Neural cell (in vitro differentiated cells): ENCODE measurements around the gene ARID4A. TPM values are rescaled to one million over a fixed set of nuclear protein-coding genes. Genes with fewer than 3 reads are reported as not detected.

Source experiments
- H2AFZ ChIP-seq: fragments of 200-600, 300-800 bp; sonication (generic), shearing (Covaris generic); 2 replicates; pipeline ENCODE4 v1.6.0; 2014; ENCODE audit warnings: low read depth, mild to moderate bottlenecking, antibody characterized with exemption, low read length, moderate library complexity
- H3F3A ChIP-seq: fragments of 200-600 bp; shearing (Covaris generic); 2 replicates; pipeline ENCODE4 v1.6.1; 2016; ENCODE audit warnings: mild to moderate bottlenecking, moderate library complexity, mixed read lengths, antibody characterized with exemption, low read length; ENCODE audit not compliant: insufficient read depth, poor library complexity, severe bottlenecking
- H3K27ac ChIP-seq: fragments of 200-600, 300-800 bp; sonication (generic), shearing (Covaris generic); 2 replicates; pipeline ENCODE4 v1.5.1; 2014; ENCODE audit warnings: mild to moderate bottlenecking, low read length, moderate library complexity
- H3K27me3 ChIP-seq: fragments of 300-800, 200-600 bp; sonication (generic), shearing (Covaris generic); 2 replicates; pipeline ENCODE4 v1.6.0; 2014; ENCODE audit warnings: mild to moderate bottlenecking, low read depth, low read length, moderate library complexity; ENCODE audit not compliant: insufficient read depth
- H3K36me3 ChIP-seq: fragments of 300-800, 200-600 bp; sonication (generic), shearing (Covaris generic); 2 replicates; pipeline ENCODE4 v1.5.1; 2014; ENCODE audit warnings: mild to moderate bottlenecking, antibody characterized with exemption, low read length, moderate library complexity; ENCODE audit not compliant: insufficient read depth
- H3K4me2 ChIP-seq: fragments of 300-800, 200-600 bp; sonication (generic), shearing (Covaris generic); 2 replicates; pipeline ENCODE4 v1.6.0; 2014; ENCODE audit warnings: mild to moderate bottlenecking, low read length
- H3K4me3 ChIP-seq: fragments of 300-800, 200-600 bp; sonication (generic), shearing (Covaris generic); 2 replicates; pipeline ENCODE4 v1.5.1; 2014; ENCODE audit warnings: mild to moderate bottlenecking, low read length, moderate library complexity
- H3K79me2 ChIP-seq: fragments of 200-600 bp; shearing (Covaris generic); replicated peaks from 2 replicates; pipeline ENCODE4 v1.6.0; 2014; ENCODE audit warnings: mild to moderate bottlenecking, low read length, moderate library complexity; ENCODE audit not compliant: insufficient read depth
- H3K9ac ChIP-seq: fragments of 300-800, 200-600 bp; sonication (generic), shearing (Covaris generic); 2 replicates; pipeline ENCODE4 v1.6.1; 2016; ENCODE audit warnings: mild to moderate bottlenecking, low read length, mixed read lengths
- H3K9me2 ChIP-seq: fragments of 200-600 bp; shearing (Covaris generic); 2 replicates; pipeline ENCODE4 v1.6.1; 2016; ENCODE audit warnings: mild to moderate bottlenecking, low read length, mixed read lengths; ENCODE audit not compliant: insufficient read depth
- H3K9me3 ChIP-seq: fragments of 200-600, 300-800 bp; sonication (generic), shearing (Covaris generic); 2 replicates; pipeline ENCODE4 v1.6.1; 2016; ENCODE audit warnings: mild to moderate bottlenecking, mixed run types, low read length, moderate library complexity, mixed read lengths
- H4K20me1 ChIP-seq: fragments of 200-600 bp; shearing (Covaris generic); 2 replicates; pipeline ENCODE4 v1.6.1; 2016; ENCODE audit warnings: mild to moderate bottlenecking, mixed run types; ENCODE audit not compliant: insufficient read depth
- EP300 ChIP-seq: fragments of 450-650 bp; conservative IDR thresholded peaks from 2 replicates; pipeline ENCODE4 v1.6.1; 2014; ENCODE audit warnings: antibody characterized with exemption, mild to moderate bottlenecking, moderate library complexity; ENCODE audit not compliant: poor library complexity, severe bottlenecking
- EZH2 ChIP-seq: fragments of 200-600, 300-800 bp; shearing (Covaris generic), sonication (generic); IDR thresholded peaks from 2 replicates; pipeline ENCODE4 v1.6.1; 2014; ENCODE audit warnings: antibody characterized with exemption, low read length, borderline replicate concordance, mild to moderate bottlenecking; ENCODE audit not compliant: insufficient read depth, poor library complexity, severe bottlenecking
- MXI1 ChIP-seq: fragments of 450-650 bp; conservative IDR thresholded peaks from 2 replicates; pipeline ENCODE4 v1.6.1; 2014; ENCODE audit warnings: antibody characterized with exemption, mild to moderate bottlenecking; ENCODE audit not compliant: poor library complexity, severe bottlenecking
- POLR2AphosphoS5 ChIP-seq: IDR thresholded peaks from 2 replicates; pipeline ENCODE4 v1.6.1; 2012
- RAD21 ChIP-seq: fragments of 450-650 bp; conservative IDR thresholded peaks from 2 replicates; pipeline ENCODE4 v1.6.1; 2014; ENCODE audit warnings: antibody characterized with exemption, mild to moderate bottlenecking, moderate library complexity
- SMC3 ChIP-seq: fragments of 450-650 bp; conservative IDR thresholded peaks from 2 replicates; pipeline ENCODE4 v1.6.1; 2014; ENCODE audit warnings: antibody characterized with exemption, mild to moderate bottlenecking, moderate library complexity; ENCODE audit not compliant: poor library complexity
- TAF1 ChIP-seq: IDR thresholded peaks from 2 replicates; pipeline ENCODE4 v1.6.1; 2012; ENCODE audit warnings: low read depth
- polyA plus RNA-seq: library from polyadenylated mRNA; depleted of rRNA; stranded (reverse); fragments of >200 nt; gene quantifications from 2 replicates; pipeline ENCODE4 v1.2.3, GENCODE V29; 2014
- TF ChIP-seq, protein P1 (sequence below): fragments of 450-650 bp; IDR thresholded peaks from 2 replicates; pipeline ENCODE4 v1.5.1; 2014; ENCODE audit warnings: antibody characterized with exemption, mild to moderate bottlenecking, moderate library complexity; ENCODE audit not compliant: poor library complexity, severe bottlenecking
- TF ChIP-seq, protein P2 (sequence below): IDR thresholded peaks from 2 replicates; pipeline ENCODE4 v1.6.1; 2012; ENCODE audit warnings: borderline replicate concordance

ARID4A gene
- polyA plus RNA-seq, 1 donor from 2014 or later = 38.5 TPM

DNA sequence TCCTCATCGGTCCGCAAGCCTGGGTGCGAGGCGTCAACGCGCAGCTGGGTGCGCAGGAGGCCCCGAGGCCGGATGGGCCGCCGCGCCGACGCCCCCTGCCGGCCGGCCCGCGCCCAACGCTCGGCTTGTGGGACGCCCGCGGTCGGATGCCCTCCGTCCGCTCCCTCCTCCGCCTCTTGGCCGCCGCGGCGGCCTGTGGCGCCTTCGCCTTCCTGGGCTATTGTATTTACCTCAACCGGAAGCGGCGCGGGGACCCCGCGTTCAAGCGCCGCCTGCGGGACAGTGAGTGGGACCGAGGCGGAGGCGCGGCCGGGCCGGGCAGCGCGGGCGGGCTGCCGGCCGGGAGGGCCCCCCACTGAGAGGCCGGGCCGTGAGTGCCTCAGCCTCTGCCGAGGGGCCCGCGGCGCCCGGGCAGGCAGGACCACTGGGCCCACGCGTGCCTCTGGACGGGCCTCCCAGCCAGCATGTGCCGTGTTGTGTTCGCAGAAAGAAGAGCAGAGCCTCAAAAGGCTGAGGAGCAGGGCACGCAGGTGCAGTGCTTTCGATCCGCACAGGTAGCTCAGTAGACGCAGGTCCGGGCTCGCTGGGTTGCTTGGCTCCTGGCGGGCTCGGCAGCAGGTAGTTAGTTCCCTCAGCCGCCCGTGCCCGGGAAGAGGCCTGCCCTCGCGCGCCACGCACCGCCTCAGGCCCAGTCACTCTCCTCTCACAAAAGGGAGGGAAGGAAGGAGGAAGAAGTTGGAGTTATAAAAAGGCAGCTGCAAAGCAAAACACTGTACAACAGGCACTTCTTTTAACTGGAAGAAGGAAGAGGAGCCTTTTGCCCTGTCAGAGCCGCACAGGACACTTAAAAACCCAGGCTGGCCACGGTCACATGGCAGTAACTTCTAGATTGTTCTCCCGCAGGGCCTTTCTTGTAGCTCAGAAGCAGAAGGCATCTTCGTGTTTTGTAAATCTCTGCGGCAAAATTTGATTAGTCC, 97.7 kb downstream of the ARID4A start, which contains the start of gene TOMM20L:
Gene TOMM20L (plus strand): TSS at position 119 of the 977 bp plus-strand sequence. CDS start 28 bp downstream, at position 147.
- Histone ChIP-seq H4K20me1 (no peaks in the 10 kb centered on the region), H3K27ac (no peak within 1 kb of the TSS), H3K4me2 (no peak within 1 kb of the TSS), H3K9ac (peak within 1 kb of the TSS; percentile 26), H3K9me3 (no peaks in the 10 kb centered on the region), H3K4me3 (peak within 1 kb of the TSS; percentile 51), H3K27me3 (no peaks in the 10 kb centered on the region), H3F3A (no peaks in the 10 kb centered on the region), H3K9me2 (no peaks in the 10 kb centered on the region), H3K79me2 (no peaks in the 10 kb centered on the region), H3K36me3 (no peaks in the 10 kb centered on the region), H2AFZ (no peak within 1 kb of the TSS)
- no peak for TF ChIP-seq RAD21
- TF ChIP-seq, protein P1, sequence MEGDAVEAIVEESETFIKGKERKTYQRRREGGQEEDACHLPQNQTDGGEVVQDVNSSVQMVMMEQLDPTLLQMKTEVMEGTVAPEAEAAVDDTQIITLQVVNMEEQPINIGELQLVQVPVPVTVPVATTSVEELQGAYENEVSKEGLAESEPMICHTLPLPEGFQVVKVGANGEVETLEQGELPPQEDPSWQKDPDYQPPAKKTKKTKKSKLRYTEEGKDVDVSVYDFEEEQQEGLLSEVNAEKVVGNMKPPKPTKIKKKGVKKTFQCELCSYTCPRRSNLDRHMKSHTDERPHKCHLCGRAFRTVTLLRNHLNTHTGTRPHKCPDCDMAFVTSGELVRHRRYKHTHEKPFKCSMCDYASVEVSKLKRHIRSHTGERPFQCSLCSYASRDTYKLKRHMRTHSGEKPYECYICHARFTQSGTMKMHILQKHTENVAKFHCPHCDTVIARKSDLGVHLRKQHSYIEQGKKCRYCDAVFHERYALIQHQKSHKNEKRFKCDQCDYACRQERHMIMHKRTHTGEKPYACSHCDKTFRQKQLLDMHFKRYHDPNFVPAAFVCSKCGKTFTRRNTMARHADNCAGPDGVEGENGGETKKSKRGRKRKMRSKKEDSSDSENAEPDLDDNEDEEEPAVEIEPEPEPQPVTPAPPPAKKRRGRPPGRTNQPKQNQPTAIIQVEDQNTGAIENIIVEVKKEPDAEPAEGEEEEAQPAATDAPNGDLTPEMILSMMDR = peak; percentile 67
- TF ChIP-seq, protein P2, sequence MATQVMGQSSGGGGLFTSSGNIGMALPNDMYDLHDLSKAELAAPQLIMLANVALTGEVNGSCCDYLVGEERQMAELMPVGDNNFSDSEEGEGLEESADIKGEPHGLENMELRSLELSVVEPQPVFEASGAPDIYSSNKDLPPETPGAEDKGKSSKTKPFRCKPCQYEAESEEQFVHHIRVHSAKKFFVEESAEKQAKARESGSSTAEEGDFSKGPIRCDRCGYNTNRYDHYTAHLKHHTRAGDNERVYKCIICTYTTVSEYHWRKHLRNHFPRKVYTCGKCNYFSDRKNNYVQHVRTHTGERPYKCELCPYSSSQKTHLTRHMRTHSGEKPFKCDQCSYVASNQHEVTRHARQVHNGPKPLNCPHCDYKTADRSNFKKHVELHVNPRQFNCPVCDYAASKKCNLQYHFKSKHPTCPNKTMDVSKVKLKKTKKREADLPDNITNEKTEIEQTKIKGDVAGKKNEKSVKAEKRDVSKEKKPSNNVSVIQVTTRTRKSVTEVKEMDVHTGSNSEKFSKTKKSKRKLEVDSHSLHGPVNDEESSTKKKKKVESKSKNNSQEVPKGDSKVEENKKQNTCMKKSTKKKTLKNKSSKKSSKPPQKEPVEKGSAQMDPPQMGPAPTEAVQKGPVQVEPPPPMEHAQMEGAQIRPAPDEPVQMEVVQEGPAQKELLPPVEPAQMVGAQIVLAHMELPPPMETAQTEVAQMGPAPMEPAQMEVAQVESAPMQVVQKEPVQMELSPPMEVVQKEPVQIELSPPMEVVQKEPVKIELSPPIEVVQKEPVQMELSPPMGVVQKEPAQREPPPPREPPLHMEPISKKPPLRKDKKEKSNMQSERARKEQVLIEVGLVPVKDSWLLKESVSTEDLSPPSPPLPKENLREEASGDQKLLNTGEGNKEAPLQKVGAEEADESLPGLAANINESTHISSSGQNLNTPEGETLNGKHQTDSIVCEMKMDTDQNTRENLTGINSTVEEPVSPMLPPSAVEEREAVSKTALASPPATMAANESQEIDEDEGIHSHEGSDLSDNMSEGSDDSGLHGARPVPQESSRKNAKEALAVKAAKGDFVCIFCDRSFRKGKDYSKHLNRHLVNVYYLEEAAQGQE = no peak
- peak; percentile 21 for TF ChIP-seq MXI1

DNA sequence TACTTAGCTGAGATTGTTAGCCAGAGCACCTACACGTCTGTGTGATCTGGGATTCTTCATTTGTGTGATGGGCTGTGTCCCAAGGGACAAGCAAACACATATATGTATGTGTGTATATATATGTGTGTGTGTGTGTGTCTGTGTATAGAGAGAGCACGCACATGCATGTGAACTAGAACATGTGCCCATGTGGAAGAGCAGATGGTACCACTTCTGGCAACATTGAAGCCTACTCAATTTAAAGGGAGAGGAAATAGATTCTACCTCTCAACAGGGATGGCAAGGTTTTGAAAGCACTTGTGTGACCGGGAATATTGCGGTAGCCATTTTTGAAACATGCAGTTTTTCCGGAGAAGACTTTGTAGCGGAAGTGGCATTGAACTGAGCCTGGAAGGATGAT, 98.8 kb downstream of the ARID4A start:
- H3K27me3 ChIP-seq = no peaks in the 10 kb centered on the region
- H3K9ac ChIP-seq = no peak overlapping the region
- H3K79me2 ChIP-seq = no peaks in the 10 kb centered on the region
- no peaks in the 10 kb centered on the region for H4K20me1 ChIP-seq
- H3K4me2 ChIP-seq = no peak overlapping the region
- H3K9me2 ChIP-seq = no peaks in the 10 kb centered on the region
- H3K4me3 ChIP-seq = no peak overlapping the region
- no peaks in the 10 kb centered on the region for H3F3A ChIP-seq
- TF ChIP-seq, protein P2 = no peak
- TF ChIP-seq EP300 (no peak), MXI1 (no peak), SMC3 (no peak), EZH2 (no peak), RAD21 (no peak), POLR2AphosphoS5 (no peak), TAF1 (no peak)
- TF ChIP-seq, protein P1 = no peak
- H3K36me3 ChIP-seq = no peaks in the 10 kb centered on the region
- H3K9me3 ChIP-seq = no peaks in the 10 kb centered on the region
- H2AFZ ChIP-seq = no peak overlapping the region
- H3K27ac ChIP-seq = no peak overlapping the region
